ENCODE measurements around the gene NHS.

NHS gene

DNA sequence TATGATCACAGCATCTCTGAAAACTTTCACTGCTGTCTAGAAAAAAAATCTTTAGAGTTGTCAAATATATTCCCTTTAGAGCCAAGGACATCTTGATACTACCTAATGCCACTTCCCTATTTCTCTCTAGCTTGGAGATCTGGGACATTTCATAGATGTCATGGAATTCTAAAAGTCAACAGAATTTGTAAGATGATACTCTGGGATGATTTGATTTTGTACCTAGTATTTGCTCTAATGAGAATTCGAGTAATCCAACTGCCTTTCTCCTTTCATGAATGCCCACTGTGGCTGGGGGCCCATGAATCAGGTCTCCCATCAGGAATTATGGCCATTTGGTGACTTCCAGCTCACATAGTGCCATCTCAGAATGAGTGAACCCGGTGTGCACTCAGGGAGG lies 73.2 kb downstream of the NHS start:
- DNase-seq (ENCODE audit: low spot score) = no peak

DNA sequence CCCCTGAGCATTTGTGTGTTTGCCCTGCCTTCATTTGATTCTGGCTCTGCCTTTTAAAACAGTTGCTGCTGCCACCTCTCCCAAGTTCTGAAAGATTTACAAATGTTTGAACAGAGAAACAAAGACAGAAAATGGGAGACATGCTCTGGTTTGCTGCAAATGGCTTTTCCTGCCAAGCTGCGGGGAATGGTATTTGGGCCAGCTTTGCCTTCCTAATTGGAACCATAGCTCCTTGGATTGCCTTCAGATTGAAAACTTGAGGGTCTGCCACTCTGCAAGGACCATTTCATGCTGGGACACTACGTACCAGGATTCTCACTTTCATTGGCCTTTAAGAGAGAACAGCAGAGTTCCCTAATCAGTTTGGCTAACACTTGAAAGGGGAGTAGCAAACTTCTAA lies 74.9 kb downstream of the NHS start:
- no peak for DNase-seq (ENCODE audit: low spot score)

DNA sequence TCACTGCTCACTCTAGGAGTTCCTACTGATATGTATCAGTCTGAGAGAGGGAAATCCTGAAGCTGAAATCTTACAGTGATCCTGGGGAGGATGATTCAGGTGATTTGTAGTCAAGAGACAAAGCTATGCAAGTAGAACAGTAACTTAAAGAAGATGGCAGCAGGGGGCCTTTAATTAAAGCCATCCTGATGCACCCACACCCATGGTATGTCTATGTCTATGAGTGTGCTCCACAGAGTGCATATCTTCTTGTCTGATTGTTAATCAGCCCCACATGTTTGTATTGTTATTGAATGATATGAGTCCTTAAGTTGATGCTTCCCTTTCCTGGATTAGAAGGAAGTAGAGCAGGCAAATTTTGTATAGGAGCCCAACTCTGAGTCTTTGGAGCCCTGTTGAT lies 78.8 kb downstream of the NHS start:
- DNase-seq (ENCODE audit: low spot score) = no peak

DNA sequence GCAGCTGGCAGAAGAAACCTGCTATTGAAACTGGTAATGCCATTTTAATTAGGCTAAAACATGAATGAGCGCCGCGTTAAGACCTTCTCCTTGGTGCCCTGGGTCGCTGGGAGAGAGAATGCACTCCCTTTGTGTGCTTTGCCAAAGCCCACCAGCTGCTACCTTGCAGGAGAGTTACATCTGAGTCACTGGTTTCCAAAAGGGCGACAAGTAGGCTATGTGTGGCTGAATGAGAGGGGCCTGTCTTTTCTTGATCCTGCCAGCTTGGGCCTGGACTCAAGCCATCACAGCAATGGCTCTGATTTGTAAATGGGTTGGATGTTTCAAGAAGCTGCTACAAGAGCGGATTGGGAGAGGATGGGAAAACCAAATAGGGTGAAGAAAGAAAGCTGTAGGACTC lies 81.5 kb downstream of the NHS start:
- DNase-seq (ENCODE audit: low spot score) = no peak

DNA sequence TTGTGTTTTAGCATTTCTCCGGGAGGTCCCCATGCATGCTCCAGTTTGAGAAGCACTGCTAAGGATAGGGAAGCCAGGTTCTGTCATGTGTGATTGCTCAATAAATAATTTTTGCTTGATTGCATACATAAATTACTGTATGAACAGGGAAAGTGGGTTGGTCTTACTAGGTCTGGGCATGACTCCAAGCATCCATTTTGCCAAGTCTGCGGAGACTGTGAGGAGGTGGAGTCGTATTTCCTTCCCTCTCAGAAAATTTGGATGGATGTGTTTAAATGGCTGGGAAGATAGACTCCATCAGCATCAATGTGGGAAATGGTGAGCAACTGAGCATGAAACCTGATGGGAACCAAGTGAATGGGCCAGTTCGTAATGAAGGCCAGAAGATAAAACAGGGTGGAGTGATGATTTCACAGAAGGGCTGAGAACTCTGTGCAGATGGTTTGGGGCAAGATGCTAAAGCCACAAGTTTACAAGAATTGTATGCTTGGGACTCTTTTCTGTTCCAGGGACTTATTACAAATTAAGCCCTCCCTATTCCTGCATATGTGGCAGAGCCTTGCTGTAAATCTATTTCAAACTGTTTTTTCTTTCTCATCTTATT lies 84.1 kb downstream of the NHS start:
- no peak for DNase-seq (ENCODE audit: low spot score)

DNA sequence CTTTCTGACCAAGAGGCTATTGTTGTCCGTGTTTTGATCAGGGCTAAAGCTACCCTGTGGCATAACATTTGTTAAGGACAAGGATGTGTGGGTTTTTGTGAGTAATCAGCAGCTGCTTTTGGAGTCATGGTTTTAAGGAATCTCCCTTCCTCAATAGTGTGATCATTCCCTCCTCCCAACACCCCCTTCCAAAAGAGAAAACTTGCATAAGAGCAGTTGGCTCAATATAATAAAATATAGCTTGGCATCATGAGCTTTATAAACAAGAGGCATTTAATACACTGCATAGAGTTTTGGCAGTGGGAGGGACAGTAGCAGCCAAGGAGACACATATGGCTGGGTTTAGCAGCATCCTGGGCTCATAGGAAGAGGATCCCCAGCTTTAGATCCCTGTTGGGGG lies 84.7 kb downstream of the NHS start:
- DNase-seq (ENCODE audit: low spot score) = no peak

DNA sequence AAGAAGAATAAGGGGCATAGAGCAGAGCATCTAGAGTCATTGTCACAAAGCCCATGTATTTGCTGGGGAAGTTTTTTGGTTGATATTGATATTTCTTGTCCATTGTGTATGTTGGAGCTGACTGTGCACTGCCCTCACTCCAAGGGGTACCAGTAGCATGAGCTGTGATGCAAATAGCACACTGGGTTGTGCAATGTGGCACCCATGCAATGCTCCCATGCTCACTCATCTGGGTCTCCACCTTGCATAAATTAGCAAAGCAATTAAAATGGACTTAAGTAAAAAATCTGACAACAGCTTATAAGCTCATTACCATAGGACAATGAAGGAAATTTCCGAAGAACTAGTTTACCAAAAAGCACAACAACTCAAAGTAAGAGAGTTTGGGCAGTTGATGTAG lies 87.9 kb downstream of the NHS start:
- no peak for DNase-seq (ENCODE audit: low spot score)

DNA sequence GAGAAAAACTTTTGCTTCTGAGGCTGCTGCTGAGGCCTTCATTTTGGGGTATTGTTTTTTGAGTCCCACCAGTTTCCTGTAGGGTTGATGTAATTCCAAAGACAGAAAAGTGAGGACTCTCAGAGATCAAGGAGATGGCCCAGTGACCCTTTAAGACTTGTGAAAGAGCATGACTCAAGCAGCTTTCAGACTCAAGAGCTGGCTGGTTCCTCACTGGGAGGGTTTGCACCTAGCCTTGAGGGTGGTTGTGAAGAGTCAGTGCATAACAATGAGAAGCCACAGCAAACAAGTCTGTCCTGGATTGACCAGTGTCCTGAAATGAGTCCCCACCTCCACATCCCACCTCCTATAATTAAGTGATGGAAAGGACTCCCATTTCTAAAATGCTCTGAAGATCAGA lies 89.2 kb downstream of the NHS start:
- no peak for DNase-seq (ENCODE audit: low spot score)

DNA sequence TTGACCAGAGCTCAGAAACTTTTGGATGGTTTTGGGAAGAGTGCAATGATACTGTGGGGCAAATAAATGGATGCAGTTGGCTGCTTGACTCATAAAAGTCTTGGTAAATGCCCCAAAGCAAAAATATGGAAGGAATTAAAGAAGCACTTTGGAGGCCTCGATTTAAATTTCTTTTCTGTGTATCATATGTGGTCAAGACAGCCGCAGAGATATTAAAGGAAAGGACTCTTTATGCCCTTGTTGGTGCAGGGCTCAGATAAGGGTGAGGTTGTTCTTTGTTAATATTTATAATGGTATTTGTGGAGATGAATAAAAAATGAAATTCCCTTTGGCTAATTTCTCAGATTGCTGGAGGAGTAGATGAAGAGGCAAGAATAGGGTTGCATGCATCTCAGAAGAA lies 90.2 kb downstream of the NHS start:
- no peak for DNase-seq (ENCODE audit: low spot score)

DNA sequence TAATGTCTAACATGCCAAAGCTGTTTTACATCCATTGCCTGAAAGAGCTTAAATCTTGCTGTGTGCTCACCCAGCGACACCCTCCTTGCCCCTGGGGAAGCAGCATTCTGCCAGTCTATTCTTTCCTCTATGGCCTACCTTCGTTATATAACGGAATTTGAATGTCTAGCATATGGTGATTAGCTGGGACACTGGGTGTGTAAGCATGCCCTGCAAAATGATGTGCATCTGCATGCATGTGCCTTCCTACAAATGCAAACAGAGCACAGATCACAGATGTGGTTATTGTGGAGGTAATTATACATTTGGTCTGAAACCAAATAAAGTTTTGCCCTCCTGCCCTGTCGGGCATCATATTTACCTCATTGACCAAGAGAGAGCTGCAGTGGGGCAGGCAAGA lies 90.8 kb downstream of the NHS start:
- no peak for DNase-seq (ENCODE audit: low spot score)

DNA sequence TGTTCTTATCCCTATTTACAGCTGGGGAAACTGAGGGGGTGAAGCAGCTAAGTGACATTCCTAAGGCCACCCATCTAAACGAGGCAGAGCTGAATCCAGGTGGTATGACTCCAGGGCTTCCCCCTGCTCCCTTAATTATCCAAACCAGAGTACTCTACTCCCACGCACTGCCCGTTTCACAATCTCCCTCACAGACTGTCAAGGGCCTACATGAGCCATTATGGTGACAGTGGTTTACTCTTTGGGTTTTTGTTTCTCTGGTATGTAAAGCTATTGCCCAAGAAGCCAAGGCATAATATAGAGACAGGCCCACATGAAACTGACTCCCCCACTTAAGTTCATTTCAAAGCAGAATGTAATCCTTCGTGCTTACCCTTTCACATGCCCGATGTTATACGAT lies 95.1 kb downstream of the NHS start:
- no peak for DNase-seq (ENCODE audit: low spot score)

DNA sequence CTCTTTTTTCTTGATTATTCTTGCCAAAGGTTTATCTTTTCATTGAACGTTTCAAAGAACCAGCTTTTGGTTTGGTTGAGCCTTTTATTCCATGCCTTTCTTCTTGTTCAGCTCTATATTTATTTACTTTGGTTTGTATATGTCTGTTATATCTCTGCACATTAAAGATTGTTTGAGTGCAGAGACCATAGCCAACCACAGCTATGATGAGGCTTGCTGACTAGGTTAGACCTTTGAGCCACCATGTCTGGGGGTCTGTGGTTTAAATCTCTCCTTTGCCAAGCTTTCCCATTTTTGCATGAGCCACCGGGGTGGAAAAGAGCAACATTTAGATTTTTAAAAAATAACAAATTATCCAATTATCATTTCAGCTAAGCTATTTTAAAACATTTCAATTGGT lies 96.1 kb downstream of the NHS start:
- no peak for DNase-seq (ENCODE audit: low spot score)

DNA sequence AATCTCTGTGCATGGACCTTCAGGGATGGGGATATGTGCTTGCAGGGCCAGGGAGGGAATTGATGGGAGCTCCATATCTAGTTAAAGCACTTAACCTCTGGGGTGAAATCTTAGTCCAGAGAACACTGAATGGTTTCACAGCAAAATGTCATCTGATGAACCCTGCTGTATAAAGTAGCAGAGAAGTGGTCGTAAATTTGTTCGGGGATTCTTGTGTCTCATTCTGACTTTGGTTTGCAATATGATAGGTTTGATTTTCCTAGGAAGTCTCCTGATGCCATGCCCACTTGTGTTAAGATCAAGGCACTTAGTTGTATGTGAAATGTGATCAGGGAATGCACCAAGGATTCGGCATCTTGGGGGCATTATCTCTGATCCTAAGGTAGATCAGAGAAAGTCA lies 96.9 kb downstream of the NHS start:
- DNase-seq (ENCODE audit: low spot score) = no peak

DNA sequence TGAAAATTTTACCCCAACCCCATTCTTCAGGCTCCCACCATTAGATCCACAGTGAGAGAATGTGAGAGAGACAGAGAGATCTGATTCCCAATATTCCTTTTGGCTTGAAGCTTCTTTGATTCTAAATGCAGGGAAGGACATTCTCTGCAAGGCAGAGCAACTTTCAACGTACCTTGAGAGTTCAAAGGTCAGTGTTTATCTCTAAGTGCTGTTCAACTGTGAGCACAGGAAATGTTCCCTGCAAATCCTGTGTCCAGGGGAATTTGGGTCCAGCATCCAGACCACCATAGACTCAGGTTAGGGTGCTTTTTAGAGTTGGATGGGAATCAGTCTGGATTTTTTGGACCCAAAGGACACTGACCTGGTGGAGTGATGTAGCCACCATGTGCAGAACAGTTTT lies 97.4 kb downstream of the NHS start:
- DNase-seq (ENCODE audit: low spot score) = no peak

DNA sequence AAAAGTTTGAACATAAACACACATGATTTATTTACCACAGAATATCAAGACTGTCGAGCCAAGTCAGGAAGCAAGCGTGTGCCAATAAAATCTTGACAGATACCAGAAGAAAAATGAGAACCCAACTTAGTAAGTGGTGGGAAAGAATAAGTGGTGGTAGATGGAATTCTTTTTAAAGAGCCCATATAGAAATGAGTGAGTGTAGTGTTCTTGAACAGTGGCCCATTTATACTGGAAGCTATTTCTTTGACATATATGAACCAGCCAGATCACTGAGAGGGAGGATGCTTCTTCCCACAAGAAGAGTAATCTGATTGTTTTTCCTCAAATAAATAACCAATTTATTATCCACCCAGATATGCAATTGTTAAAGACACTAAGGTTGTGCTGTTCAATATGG lies 98.0 kb downstream of the NHS start:
- DNase-seq (ENCODE audit: low spot score) = no peak

DNA sequence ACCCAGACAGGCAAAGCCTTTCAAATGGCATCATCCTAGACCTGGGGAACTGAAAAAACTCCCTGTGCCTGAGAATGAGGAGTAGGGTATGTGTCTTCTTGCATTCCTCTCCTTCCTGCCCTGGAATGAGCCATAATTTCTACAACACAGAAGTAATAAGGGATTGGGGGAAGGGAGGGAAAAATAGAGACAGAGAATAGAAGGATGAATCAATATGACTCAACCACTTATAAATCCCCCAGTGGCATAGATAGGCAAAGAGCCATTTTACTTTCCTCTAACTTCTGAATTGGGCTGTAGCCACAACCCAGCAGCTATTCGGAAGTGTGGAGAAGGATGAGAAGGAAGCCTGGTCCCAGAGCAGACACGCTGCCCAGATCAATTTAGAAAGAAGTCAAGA lies 99.9 kb downstream of the NHS start:
- no peak for DNase-seq (ENCODE audit: low spot score)

DNA sequence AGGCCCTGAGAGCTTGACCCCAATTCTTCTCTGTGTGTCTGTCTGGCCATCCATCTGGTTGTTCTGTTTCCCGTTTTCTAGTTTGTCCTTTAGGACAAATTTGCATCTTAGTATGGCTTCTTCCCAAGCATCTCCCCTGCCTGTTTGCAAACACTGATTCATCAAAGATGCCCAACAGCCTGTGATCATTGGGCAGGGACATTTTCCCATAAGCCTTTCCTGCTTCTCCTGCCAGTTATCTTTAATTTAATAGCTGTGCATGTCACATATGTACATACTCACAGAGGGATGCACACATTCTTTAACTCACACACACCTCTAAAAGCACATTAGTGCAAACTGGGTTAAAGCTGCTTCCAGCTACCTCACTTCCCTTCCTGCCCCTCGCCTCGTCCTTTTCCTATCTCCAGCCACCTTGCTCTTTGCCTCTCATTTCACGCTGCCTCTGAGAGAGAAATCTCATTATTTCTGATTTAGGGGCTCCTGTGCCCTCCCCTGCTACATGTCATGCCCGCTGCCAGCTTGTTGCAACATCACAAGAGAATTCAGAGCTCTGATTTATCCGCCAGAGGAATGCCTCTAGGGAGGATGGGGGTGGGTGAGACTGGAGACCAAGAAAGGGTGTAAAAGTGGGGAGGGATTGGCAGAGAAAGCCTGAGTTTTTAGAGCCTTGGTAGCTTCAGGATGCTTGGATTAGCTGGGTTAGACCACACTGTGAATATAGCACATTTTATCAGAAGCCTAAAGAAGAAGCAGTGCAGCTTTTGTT lies 100.6 kb downstream of the NHS start:
- DNase-seq (ENCODE audit: low spot score) = no peak

DNA sequence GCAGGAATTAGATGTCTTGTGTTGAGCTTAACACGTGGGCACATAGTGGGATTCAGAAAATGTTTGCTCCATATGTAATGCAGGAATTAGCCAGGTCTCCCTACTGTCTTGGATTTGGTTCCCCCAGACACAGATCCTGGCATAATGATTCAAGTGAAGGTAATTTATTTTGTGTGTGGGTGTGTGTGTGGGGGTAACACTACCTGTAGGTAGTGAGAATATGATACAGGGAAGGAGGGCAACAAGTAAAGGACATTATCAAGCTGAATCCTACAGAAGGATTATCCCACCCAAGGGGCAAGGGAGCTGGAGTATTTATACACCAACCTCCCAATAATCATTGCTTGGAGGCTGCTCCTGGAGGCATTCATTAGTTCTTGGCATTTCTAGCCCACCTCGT lies 101.4 kb downstream of the NHS start:
- DNase-seq (ENCODE audit: low spot score) = no peak

DNA sequence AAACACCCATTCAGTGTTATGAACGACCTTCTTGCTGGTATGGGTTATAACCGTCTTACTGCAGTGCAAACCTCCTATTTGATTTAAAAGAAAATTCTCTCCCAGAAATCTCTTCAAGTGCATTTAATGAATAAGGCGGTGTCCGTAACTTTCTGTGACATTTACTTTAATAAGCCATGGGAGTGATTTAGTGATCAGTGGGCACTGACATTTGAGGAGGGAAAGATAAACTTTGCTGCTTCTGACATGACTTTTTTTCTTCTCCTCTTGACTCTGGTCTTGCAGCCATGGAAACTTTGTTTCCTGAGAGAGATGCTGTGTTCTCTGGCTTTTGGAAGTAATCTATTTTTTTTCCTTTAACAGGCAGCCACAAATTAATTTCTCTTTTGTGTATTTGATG lies 106.1 kb downstream of the NHS start:
- no peak for DNase-seq (ENCODE audit: low spot score)

DNA sequence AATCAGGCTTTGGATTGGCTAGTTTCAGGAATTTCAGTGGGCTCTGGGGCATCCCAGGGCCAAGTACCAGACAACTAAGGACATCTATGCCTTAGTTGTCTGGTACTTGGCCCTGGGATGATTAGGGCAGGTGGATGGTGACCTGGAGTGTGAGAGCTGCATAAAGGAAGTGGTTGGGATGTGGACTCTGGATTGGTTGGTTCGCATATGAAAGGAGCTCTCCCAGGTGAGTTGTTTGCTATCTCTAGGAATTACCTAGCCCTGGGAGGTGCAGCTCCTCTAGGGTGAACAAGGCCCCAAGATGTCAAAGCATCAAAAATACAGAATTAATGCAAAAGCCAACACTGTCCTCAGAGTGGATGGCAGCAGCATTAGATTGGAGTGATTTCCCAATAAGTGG lies 109.6 kb downstream of the NHS start:
- no peak for DNase-seq (ENCODE audit: low spot score)

DNA sequence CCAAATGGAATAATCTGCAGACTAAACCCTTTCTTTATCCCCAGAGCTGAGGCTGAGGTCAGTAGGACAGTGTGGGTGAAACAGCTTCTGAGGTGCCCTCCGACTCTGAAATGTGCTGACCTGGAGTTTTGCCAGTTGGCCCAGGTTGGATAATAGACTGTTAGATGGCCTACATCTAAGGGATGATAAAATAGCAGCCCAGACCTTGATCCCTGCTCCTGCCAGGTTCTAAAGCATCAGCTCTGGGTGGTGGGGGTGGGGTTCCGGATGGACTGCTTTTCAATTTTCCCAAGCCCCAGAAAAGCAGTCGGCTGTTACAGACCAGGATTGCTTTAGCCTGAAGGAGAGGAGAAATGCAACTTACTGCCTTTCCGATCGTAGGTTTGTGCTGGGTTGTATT lies 110.4 kb downstream of the NHS start:
- DNase-seq (ENCODE audit: low spot score) = no peak

DNA sequence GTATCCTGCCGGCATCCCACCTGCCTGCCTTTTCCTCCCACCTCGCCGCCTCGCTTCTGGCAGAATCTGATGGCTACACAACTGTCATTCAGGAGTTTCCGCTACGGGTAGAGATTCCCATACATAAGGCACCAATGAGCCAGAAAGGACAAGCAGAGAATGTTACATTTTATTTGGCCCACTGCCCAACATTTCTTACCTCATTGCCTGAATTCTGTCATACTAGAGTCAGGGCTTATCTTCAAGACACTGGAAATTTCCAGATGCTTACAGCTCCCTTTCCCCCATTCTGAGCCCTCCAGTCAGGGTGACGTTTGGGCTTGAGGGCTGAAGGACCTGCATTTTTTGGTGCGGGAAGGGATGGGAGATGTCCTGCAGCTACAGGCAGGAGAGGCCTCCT lies 113.0 kb downstream of the NHS start:
- no peak for DNase-seq (ENCODE audit: low spot score)

DNA sequence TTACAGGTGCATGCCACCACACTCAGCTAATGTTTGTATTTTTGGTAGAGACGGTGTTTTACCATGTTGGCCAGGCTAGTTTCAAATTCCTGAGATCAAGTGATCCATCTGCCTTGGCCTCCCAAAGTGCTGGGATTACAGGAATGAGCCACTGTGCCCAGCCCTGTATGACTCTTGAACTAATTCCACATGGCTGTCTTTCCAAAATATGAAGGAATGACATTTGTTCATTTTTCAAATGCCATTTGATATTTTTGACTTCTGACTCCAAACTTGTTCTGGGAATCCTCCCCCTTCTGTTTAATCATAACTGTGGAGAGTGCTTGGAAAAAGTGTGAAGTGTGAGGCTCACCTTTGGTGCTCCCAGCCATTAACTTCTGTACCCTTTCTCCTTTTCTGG lies 119.2 kb downstream of the NHS start:
- no peak for DNase-seq (ENCODE audit: low spot score)

DNA sequence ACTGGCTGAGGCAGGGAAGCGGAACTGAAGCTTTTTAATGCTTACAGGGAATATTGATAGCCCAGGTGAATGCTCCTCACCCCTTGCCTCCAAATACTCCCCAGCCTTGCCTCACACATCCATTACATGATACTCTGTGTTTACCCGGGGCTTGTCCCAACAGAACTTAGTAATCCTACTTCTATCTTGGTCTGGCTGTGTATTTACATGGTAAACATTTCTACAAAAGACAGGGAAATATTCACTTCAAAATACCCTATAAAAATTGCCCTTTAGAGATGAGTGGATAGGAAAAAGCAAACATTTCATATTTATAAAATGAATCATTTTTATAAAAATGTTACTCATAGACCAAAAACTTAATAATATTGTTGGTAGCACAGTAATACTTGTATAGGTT lies 120.1 kb downstream of the NHS start:
- no peak for DNase-seq (ENCODE audit: low spot score)

Measured in CD4-positive, alpha-beta T cell treated with Interleukin-2 at 100 ng/mL for 4 hours (primary cell).